SK-N-MC (cell line): ENCODE results near the gene CENPL.

Experiments used
- EZH2 ChIP-seq: fragments of 200-600 bp; sonication (generic); IDR thresholded peaks from one replicate; pipeline ENCODE4 v1.6.1; 2017; ENCODE audit warnings: antibody characterized with exemption
- POLR2AphosphoS5 ChIP-seq: IDR thresholded peaks from 2 replicates; pipeline ENCODE4 v1.6.1; 2012; ENCODE audit warnings: mild to moderate bottlenecking, low read depth, low read length, borderline replicate concordance

GRCh38 chr1:173856903-173857302 is 32.2 kb upstream of the CENPL start:
- TF ChIP-seq POLR2AphosphoS5 (no peak), EZH2 (no peak)
